H1 (cell line): ENCODE data around the gene PTTG1IP.

ENCODE experiments used
- ATF3 ChIP-seq: IDR thresholded peaks from 2 replicates; pipeline ENCODE4 v1.6.1; 2011; ENCODE audit warnings: low read depth, mild to moderate bottlenecking, low read length; ENCODE audit not compliant: insufficient read depth
- BCL11A ChIP-seq, 2 experiments: IDR thresholded peaks; one replicate each; pipeline ENCODE4 v1.6.1; 2011; ENCODE audit warnings: low read depth in 2 of 2, low read length in 2 of 2, mild to moderate bottlenecking in 2 of 2
- CTCF ChIP-seq, 3 experiments: IDR thresholded peaks; 1 replicate in 2 of 3; 2 replicates in 1 of 3; pipeline versions ENCODE4 v1.5.1 to v1.6.1; 2011; ENCODE audit warnings: low read length in 3 of 3, mild to moderate bottlenecking in 3 of 3, inconsistent platforms in 2 of 3, low read depth in 1 of 3, moderate library complexity in 1 of 3; ENCODE audit not compliant: insufficient read depth in 1 of 3; ENCODE audit errors: control extremely low read depth in 1 of 3
- EP300 ChIP-seq, 2 experiments: IDR thresholded peaks; 1 replicate in 1 of 2; 2 replicates in 1 of 2; pipeline ENCODE4 v1.6.1; 2011 to 2012; ENCODE audit warnings: low read depth in 2 of 2, low read length in 2 of 2, mild to moderate bottlenecking in 2 of 2, borderline replicate concordance in 1 of 2, inconsistent platforms in 1 of 2, moderate library complexity in 1 of 2
- EZH2 ChIP-seq: fragments of 200-600 bp; sonication (generic); IDR thresholded peaks from 2 replicates; pipeline ENCODE4 v1.7.1; 2012; ENCODE audit warnings: low read depth, mild to moderate bottlenecking, moderate library complexity, low read length, inconsistent platforms; ENCODE audit not compliant: severe bottlenecking
- MAX ChIP-seq: IDR thresholded peaks from 2 replicates; pipeline ENCODE4 v1.6.1; 2012; ENCODE audit warnings: inconsistent platforms

GRCh38 chr21:44858791-44859190, 14.7 kb downstream of the PTTG1IP start:
- no peak for TF ChIP-seq CTCF (IDR thresholded peaks at IDR 0.05; ENCODE audit: control extremely low read depth in 1 of 3, insufficient read depth in 1 of 3, low read depth in 1 of 3, low read length in 3 of 3)
- TF ChIP-seq EP300 (IDR thresholded peaks at IDR 0.05; ENCODE audit: borderline replicate concordance in 1 of 2, low read depth in 2 of 2, low read length in 2 of 2), result no peak
- TF ChIP-seq ATF3, result no peak
- TF ChIP-seq EZH2, result no peak
- TF ChIP-seq BCL11A (IDR thresholded peaks at IDR 0.05; ENCODE audit: low read depth in 2 of 2, low read length in 2 of 2), result no peak
- no peak for TF ChIP-seq MAX
